Stimulated activated CD4-positive, alpha-beta T cell treated with anti-CD3 and anti-CD28 coated beads, TNF-alpha, amount 100 ng/mL, for 24 hours (primary cell): Measurements from ENCODE around the gene PCBP3.
A peak's percentile ranks its signal among the peaks of the same experiment; 100 is the strongest.
"Not testable (repeated sequence)": the region's sequence is repeated elsewhere in the genome, so short reads cannot be mapped to it uniquely, and the experiment has no call there.

ENCODE experiments used
- DNase-seq, 3 experiments: peaks; one replicate each; pipeline ENCODE4 v3.0.0-alpha.2; 2020; ENCODE audit warnings: low read depth in 3 of 3

The PCBP3 gene

DNA sequence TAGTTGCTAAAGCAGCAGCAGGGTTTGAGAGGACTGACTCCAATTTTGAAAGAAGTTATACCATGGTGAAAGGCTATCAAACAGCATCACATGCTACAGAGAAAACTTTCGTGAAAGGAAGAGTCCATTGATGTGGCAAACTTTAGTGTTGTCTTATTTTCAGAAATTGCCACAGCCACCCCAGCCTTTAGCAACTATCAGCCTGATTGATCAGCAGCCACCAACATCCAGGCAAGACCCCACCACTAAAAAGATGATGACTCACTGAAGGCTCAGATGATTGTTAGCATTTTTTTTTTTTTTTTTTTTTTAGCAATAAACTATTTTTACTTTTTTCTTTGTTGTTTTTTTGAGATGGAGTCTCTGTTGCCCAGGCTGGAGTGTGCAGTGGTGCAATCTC is 35.3 kb downstream of the PCBP3 start:
- not testable (repeated sequence) for DNase-seq

DNA sequence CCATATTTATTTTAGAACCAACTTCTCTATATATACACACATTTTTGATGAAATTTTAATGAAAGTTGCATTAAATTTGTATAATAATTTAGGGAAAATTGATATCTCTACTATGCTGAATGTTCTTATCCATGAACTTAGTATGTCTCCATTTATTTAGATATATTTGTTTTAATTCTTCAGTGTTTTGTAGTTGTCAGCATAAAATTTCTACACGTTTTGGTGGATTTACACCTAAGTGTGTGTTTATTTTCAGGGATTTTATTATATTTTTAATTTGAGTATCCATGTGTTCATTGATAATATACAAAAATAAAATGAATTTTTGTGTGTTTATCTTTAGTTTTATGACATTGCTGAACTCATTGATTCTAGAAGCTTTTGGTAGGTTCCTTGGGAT is 36.7 kb downstream of the PCBP3 start:
- no peak for DNase-seq

DNA sequence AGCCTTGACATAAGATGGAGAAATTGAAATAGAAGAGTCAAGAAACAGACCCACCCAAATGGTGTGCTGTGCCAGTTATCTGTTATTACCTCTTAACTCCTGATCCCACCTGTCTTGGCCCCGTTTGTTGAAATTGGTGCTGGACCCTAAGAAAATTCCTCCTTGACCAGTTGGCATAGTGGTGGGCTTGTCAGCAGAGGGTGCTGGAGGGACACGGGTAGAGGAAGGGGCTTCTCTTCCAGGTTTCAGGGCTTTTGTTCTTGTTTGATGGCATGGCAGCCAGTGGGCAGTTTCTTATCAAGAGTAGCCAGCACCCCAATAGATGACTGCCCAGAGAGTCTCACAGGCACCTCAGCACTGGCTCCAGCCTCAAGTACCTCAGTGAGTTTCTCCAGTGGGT is 51.6 kb downstream of the PCBP3 start:
- DNase-seq: no peak

DNA sequence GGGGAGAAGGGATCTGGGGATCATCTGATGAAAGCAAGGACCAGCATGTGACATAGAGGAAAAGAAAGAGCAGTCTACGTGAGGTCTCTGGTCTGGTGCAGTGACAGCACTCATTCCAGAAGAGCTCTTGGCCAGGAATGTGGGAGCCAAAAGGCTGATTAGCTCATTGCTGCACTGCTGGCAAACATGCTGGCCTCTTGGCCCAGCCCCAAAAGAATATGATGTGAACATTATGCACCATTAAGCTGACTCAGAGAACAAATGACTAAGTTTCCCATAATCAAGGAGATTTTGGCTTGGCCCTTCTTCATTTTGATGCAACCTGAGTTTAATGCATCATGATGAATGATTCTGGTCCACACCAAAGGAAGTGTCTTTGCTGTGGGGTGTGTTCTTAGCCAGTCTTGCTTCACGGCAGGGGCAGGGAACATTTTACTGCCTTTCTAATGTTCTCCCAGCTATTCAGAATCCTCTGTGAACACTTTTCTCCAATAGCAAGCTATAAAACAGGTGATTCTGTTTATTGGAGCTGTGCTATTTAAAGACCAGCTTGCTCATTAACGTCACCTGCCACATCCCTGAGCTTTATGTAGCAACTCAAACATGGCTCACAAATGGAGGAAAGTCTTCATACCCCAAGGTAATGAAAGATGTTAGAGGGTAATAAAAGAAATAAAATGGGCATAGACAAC is 55.1 kb downstream of the PCBP3 start:
- DNase-seq: no peak

DNA sequence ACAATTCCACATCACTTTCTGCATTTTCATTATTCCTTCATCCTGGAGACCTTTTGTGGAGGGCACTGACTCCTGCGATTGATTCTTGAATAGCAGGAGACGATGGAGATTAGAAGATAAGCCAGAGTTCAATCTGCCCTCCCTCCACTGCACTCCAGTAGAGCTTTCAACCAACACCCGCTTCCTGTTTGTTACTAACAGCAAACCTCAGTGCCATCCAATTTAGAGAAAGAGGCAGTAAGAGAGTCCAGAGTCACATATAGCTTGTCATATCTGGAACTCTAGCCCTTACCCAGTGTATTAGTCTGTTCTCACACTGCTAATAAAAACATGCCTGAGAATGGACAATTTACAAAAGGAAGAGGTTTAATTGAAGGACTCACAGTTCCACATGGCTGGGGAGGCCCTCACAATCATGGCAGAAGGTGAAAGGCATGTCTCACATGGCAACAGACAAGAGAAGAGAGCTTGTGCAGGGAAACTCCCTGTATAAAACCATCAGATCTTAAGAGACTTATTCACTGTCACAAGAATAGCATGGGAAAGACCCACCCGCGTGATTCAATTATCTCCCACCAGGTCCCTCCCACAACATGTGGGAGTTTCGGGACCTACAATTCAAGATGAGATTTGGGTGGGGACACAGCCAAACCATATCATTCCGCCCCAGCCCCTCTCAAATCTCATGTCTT is 55.9 kb downstream of the PCBP3 start:
- DNase-seq: peak in 1 of 3 experiments; percentile 4

DNA sequence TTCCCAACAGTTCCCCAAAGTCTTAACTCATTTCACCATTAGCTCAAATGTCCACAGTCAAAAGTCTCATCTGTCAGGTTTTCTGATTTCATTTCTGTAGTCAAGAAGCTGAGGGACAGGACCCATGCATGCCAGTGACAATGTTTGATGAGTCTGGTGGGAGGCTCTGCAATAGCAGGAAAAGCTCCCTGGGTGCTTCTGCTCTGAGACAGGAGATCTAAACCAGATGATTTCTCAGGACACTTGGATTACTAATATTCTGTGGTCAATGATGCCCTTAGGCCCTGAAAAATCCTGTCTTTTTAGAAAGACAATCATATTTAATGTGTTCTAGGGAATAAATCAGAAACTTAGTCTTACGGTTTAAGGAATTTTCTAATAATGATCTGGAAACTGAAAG is 56.4 kb downstream of the PCBP3 start:
- DNase-seq: no peak

DNA sequence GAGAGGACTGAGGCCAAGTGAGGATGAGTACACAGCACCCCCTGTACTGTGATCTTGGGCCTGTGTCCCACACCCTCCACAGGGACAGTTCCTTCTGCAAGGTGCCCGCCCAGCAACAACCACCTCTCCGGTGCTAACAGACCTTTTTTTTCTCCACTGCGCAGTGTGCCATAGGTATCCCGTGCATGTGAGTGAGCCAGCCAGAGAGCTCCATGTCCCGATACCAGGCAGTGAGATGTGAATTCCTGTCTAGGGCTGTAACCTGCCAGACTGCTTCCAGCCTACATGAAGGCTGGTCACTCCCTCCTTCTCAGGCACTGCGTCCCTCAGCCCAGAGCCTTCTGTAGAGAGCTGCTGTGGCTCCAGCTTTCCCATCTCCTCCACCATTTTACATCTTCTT is 56.9 kb downstream of the PCBP3 start:
- no peak for DNase-seq

DNA sequence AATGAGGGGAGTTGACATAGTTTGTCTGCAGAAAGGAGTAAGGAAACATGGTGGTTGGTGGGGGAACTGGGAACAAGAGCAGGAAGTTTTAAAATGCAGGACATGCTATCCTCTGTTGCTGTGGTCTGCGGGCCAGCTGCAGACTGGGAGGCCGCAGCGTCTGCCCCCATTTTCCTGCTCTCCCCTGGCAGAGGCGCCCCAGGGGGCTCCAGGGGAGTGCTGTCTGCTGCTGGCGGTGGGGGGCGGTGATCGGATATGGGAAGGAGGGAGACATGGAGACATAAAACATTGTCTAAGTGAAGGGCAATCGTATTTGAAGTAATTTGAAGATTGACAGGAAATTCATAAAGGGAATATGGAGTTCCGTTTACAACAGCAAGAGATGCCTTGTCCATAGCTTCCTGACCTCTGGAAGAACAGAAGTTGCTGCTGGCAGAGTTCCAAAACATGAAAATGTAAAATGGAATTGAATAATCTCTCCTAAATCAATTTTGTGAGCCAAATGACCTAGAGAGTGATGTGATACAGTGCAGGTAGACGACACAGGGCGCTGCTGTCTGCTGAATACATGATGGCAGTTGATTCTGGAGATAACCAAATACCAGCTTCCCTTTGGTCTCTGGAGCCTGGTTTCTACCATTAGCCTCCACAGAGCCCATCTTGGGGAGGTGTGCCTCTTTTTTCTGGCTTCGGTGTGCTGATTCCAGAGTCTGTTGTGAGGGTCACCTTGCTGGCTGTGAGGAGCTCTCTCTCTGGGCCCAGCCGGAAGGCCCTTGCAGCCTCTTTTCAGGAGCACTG is 61.0 kb downstream of the PCBP3 start:
- no peak for DNase-seq

DNA sequence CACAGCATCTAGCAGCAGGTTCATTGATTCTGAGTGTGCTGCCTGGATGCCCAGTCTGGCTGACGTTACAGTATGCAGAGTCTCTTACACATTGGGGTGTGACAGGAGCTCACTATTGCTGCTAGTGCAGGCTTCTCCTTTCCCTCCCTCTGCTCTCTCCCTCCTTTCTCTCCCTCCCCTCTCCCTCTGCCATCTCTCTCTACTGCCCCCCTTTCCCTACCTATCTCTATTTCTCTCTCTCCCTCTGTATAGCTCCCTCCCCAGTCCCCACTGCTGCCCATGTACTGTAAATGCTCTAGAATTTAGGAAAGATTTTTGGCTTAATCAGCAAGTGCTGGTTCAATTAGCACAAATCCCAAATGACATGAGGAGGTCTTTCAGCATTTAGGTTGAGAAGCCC is 62.8 kb downstream of the PCBP3 start:
- no peak for DNase-seq

DNA sequence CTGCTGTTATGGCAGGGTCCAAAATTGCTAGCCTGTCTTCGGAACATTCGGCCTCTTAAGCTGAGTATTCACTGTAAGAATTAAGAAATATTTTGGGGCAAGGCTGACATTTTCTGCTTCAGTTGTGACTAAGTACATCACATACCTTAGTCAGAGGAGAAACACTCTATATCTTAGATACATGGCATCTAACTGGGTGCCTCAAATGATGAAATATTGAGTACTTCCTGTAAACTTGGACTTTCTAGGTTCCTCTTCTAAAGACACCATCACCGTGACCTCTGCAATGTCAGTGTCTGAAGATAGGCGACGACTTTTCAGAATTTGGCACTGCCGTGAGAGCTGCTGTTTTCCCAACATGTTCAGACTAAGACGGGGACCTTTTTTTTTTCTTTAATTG is 65.6 kb downstream of the PCBP3 start:
- DNase-seq: no peak

DNA sequence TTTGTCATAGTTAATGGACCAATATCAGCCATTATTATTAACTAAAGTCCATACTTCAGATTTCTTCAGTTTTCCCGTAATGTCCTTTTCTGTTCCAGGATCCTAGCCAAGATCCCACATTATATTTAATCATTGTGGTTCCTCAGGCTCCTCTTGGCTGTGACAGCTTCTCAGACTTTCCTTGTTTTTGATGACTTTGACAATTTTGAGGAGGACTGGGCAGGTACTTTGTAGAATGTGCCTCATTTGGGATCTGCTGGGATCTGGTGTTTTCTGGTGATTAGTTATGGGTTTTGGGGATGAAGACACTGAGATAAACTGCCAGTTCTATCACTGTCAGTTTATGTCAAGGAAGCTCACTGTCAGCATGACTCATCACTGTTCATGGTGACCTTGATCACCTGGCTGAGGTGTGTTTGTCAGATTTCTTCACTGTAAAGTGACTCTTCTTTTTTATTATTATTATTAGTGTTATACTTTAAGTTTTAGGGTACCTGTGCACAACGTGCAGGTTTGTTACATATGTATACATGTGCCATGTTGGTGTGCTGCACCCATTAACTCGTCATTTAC is 66.3 kb downstream of the PCBP3 start:
- DNase-seq: no peak

DNA sequence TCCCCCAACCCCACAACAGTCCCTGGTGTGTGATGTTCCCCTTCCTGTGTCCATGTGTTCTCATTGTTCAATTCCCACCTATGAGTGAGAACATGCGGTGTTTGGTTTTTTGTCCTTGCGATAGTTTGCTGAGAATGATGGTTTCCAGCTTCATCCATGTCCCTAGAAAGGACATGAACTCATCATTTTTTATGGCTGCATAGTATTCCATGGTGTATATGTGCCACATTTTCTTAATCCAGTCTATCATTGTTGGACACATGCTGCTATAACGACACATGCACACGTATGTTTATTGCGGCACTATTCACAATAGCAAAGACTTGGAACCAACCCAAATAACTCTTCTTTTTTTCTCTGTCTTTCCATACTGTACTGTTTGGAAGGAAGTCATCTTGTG is 66.8 kb downstream of the PCBP3 start:
- DNase-seq: not testable (repeated sequence)

DNA sequence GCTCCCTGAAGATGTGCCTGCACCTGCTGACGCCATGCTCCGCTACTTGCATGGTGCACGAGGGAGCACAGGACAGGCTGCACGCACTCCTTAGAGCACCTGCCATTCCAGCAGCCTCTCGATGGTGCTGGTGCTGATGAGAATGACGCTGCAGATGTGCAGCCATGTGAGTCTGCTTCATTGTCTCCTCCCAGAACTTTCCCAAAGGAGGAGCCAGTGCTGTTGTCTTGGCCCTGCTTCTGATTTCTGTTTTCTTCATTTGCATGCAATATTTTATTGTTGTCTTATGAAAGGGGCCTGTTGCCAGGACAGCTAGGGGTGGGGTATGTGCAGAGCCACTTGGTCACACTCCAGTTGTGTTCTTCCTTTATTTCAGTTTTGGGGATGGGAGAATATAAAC is 70.1 kb downstream of the PCBP3 start:
- DNase-seq: no peak

DNA sequence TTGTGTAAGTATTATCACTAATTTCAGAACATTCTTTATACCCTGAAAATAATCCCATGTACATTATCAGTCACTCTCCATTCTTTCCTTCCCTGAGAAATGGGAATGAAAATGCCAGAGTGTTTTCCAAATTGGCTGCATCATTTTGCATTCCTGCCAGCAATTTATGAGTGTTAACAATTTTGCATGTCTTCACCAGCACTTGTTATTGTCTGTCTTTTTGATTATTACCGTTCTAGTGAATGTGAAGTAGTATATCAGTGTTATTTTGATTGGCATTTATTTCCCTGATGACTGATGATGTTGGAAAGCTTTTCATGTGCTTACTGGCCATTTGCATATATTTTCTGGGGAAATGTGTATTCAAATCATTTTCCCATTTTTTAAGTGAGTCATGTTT is 71.9 kb downstream of the PCBP3 start:
- no peak for DNase-seq

DNA sequence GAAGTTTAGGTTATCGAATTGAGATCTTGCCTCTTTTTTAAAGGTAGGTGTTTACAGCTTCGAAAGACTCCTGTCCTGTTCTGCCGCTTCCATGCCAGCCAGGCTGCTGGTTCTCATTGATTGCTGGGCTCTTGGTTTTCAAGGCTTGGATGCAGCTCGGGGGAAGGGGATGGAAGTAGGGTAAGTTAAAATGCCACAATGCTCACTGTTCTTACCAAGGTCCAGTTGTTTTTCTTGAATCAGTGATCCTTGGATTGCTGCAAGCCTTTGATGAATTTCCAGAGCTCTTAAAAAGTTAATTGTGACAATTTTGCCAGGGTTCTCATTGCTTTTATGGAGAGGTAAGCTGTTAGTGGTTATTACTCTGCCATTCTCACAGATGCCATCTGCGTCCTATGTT is 74.9 kb downstream of the PCBP3 start:
- DNase-seq: no peak

DNA sequence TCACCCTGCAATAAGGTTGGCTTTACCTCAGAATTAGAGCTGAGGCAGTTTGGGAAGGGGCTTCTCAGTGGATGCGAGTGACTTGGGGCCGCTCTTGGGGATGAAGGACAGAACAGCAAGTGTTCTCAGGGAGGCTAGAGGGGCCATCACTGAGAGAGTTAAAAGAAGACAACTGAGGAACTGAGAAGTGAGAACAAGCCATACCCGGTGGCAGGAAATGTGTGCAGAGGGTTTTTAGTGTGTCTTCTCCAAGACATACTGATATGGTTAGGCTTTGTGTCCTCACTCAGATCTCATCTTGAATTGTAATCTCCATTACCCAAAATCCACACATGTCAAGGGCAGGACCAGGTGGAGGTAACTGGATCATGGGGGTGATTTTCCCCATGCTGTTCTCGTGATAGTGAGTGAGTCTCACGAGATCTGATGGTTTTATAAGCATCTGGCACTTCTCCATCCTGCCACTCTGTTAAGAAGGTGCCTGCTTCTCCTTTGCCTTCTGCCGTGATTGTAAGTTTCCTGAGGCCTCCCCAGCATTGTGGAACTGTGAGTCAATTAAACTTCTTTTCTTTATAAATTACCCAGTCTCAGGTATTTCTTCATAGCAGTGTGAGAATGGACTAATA is 75.8 kb downstream of the PCBP3 start:
- DNase-seq: no peak

DNA sequence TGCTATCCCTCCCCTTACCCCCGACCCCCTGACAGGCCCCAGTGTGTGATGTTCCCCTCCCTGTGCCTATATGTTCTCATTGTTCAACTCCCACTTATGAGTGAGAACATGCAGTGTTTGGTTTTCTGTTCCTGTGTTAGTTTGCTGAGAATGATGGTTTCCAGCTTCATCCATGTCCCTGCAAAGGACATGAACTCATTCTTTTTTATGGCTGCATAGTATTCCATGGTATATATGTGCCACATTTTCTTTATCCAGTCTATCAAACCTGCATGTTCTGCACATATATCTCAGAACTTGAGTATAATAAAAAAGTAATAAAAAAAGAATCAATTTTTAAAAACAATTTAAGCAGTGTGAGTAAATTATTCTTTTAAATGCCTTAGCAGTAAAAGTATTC is 76.7 kb downstream of the PCBP3 start:
- not testable (repeated sequence) for DNase-seq

DNA sequence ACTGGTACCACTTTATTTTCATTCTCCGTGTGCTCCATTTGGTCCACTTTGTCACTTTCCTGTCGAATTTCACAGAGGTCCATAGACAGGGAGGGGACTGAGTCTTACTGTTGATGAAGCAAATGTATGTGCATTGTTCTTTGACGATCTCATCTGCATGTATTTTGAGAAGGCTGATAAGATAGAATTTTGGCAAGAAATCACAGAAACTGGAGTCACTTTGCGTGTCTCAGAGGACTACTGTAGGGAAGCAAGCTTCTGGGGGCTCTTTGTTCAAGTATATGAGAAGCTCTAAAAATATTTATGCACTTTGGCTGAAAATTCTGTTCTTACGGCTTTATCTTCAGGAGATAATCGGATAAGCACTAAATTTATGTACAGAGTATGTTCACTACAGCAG is 78.1 kb downstream of the PCBP3 start:
- no peak for DNase-seq

DNA sequence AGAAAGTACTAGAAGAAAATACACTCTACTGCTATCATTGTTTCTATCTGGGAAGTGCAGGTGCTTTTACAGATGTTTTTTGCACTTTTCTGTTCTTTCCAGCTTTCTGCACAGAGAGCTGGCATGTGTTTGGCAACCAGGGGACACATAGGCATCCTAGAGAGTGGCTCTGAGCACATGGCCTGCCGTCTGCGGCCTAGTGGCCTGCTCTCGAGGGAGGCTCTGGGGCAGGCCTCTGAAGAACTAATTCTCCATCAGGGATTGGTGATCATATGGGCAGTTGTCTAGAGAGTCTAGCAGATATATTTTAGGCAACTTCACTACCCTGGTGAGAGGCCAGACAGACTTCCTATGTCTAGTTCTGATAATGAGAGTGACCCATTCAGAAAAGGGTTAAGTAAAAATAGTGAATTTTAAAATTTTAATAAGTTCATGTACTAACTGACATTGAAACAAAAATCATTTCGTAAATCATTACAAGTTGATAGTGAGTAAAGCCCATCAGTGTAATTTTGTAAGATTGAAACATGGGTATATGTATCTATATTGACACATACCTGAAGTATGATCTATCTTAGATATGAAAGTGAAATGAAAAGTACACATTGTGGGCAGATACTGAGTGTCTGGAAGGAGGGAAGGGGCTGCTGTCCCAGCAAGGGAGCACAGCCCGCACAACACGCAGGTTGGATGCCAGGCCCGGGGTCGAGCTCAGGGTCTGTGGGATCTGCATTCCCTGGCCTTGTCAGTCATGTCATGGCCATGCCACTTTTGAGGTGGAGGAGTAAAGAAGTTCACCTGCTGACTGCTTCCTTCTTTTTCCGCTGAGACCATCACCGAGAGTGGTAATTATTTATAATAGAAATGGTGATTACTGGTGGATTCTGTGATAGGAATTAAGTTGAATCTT is 79.8 kb downstream of the PCBP3 start:
- DNase-seq: no peak

DNA sequence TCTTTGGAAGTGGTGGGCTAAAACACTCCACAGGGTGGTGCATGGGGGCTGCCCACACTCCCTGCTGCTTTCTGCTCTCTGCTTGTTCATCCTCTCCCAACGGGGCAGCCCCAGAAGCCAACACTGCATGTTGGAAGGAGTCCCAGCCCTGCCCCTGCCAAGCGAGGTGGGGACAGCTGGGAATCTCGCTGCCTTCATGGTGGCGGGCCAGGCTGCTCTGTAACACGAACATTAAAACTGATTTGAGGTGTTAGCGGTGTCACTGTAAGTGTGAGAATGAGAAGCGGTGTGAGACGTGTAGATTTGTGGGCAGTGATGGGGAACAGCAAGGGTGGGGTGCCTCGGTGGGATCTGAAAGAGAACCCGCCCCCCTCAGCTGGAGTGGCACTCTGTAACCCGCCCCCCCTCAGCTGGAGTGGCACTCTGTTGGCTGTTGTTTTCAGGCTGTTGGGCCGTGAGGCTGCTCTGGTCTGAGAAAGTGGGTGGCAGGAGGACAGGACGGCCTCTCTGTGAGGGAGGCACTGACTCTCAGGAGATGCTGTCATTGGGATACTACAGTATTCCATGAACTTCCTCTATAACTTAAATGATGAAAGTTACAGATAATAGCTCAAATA is 80.9 kb downstream of the PCBP3 start:
- DNase-seq: no peak
